ENCODE data around the gene CALM3. TPM values are rescaled to one million over a fixed set of nuclear protein-coding genes. Genes with fewer than 3 reads are reported as not detected.

Gene CALM3
- total RNA-seq, 1 experiment from 2014 or later: 343 TPM

DNA sequence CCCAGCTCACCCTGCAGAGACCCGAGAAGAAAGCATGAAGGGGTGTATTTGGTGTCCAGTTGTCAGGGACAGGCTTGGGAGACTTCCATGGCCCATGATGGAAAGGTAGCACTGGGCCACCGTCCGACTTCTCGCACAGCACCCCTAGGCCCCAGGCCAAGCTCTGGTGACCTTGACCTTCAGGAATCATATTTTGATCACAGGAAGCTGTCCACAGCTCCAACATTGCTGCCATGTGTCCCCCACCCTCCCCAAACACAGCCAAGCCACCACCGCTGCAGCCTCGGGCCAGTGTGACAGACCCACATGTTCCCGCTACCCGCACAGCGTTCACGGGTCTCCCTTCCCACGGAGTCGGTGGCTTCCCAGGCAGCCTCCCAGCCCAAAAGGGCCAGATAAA lies 24.6 kb downstream of the CALM3 start:
- Histone ChIP-seq H3K79me1 (ENCODE audit: insufficient read depth, low read depth, low read length, poor library complexity, severe bottlenecking) (no peaks in the 10 kb centered on the region), H3T11ph (ENCODE audit: low read length) (no peak overlapping the region), H3K9me3 (ENCODE audit: control insufficient read depth, low read depth, low read length) (no peaks in the 10 kb centered on the region), H3K23me2 (ENCODE audit: insufficient read length, low read depth, low read length, poor library complexity, severe bottlenecking) (no peaks in the 10 kb centered on the region), H4K20me1 (ENCODE audit: control insufficient read depth, insufficient read depth, insufficient read length) (no peaks in the 10 kb centered on the region), H3K27me3 (ENCODE audit: insufficient read depth, low read length) (no peaks in the 10 kb centered on the region), H3K79me2 (ENCODE audit: insufficient read depth, low read length) (no peaks in the 10 kb centered on the region), H3K14ac (ENCODE audit: insufficient read depth, low read length) (no peak overlapping the region), H3K4ac (ENCODE audit: low read depth, low read length) (no peak overlapping the region), H2BK12ac (ENCODE audit: insufficient read length, low read depth, low read length) (no peak overlapping the region), H3K23ac (ENCODE audit: insufficient read length, low read depth, low read length) (no peak overlapping the region), H3K9ac (ENCODE audit: extremely low read depth, insufficient read length, low read length) (no peak overlapping the region), H3K4me2 (ENCODE audit: insufficient read depth, insufficient read length, low read length) (no peak overlapping the region), H3K4me1 (ENCODE audit: insufficient read depth, low read length) (no peaks in the 10 kb centered on the region), H4K5ac (ENCODE audit: insufficient read length, low read depth, low read length) (no peak overlapping the region), H2BK20ac (ENCODE audit: low read depth, low read length, poor library complexity, severe bottlenecking) (no peak overlapping the region), H3K56ac (ENCODE audit: insufficient read length, low read depth, low read length) (no peak overlapping the region), H4K8ac (replicated peaks; ENCODE audit: insufficient read length, low read depth, low read length) (no peak overlapping the region), H2AFZ (ENCODE audit: low read length) (no peak overlapping the region), H3K18ac (ENCODE audit: insufficient read length, low read depth, low read length) (no peak overlapping the region), H2BK120ac (ENCODE audit: low read depth, low read length, poor library complexity, severe bottlenecking) (no peak overlapping the region), H2BK5ac (ENCODE audit: insufficient read length, low read length) (no peak overlapping the region), H2BK15ac (ENCODE audit: low read depth, low read length) (no peak overlapping the region), H2AK5ac (ENCODE audit: insufficient read length, low read length) (no peak overlapping the region), H4K91ac (ENCODE audit: insufficient read length, low read depth, low read length) (no peak overlapping the region), H3K27ac (ENCODE audit: insufficient read length, low read depth, low read length) (no peak overlapping the region)
- DNase-seq: no peak
- Mint-ChIP-seq H3K9me3 (no peaks in the 10 kb centered on the region; a peak in 2 of 5 replicates), H3K27me3 (ENCODE audit: low read depth) (peaks cover 10% of the 10 kb centered on the region), H3K27ac (no peak overlapping the region; a peak in 1 of 7 replicates), H3K4me3 (no peak overlapping the region), H3K4me1 (peaks cover 3 to 23% of the 10 kb centered on the region in 2 experiments), H3K36me3 (ENCODE audit: insufficient read depth in 1 of 3, low read depth in 3 of 3) (no peaks in the 10 kb centered on the region)
- TF ChIP-seq, protein P1, sequence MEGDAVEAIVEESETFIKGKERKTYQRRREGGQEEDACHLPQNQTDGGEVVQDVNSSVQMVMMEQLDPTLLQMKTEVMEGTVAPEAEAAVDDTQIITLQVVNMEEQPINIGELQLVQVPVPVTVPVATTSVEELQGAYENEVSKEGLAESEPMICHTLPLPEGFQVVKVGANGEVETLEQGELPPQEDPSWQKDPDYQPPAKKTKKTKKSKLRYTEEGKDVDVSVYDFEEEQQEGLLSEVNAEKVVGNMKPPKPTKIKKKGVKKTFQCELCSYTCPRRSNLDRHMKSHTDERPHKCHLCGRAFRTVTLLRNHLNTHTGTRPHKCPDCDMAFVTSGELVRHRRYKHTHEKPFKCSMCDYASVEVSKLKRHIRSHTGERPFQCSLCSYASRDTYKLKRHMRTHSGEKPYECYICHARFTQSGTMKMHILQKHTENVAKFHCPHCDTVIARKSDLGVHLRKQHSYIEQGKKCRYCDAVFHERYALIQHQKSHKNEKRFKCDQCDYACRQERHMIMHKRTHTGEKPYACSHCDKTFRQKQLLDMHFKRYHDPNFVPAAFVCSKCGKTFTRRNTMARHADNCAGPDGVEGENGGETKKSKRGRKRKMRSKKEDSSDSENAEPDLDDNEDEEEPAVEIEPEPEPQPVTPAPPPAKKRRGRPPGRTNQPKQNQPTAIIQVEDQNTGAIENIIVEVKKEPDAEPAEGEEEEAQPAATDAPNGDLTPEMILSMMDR (conservative IDR thresholded peaks at IDR 0.05): no peak
- WGBS (ENCODE audit: extremely low coverage, insufficient read length, low lambda C conversion rate): no CpG with 5 or more reads among the region's 12 CpGs

Measured in H9 (cell line).